HG02642 (cell line): ENCODE measurements around the gene CLSTN1.
"Not testable (repeated sequence)": the region's sequence is repeated elsewhere in the genome, so short reads cannot be mapped to it uniquely, and the experiment has no call there.

Source experiments
- ATAC-seq: cut with Tn5 transposase; IDR thresholded peaks from one replicate; pipeline ENCODE4 v1.9.1; 2021; ENCODE audit warnings: mild to moderate bottlenecking; ENCODE audit not compliant: unreplicated experiment, poor library complexity

CLSTN1 gene

GRCh38 chr1:9720785-9721605 lies 102.8 kb downstream of the CLSTN1 start:
- no peak for ATAC-seq

- ATAC-seq = no peak
Observed at GRCh38 chr1:9719978-9720722, 103.6 kb downstream of the CLSTN1 start.

GRCh38 chr1:9718006-9718680 lies 105.6 kb downstream of the CLSTN1 start:
- no peak for ATAC-seq

- ATAC-seq = peak; percentile 52
Observed at GRCh38 chr1:9717193-9718005, 106.4 kb downstream of the CLSTN1 start.

GRCh38 chr1:9716404-9717192 lies 107.2 kb downstream of the CLSTN1 start:
- no peak for ATAC-seq

- no peak for ATAC-seq
Observed at GRCh38 chr1:9715536-9716226, 108.1 kb downstream of the CLSTN1 start.

GRCh38 chr1:9714257-9714718 lies 109.5 kb downstream of the CLSTN1 start:
- no peak for ATAC-seq

GRCh38 chr1:9712767-9713166 lies 111.0 kb downstream of the CLSTN1 start:
- ATAC-seq = not testable (repeated sequence)

GRCh38 chr1:9711466-9712020 lies 112.2 kb downstream of the CLSTN1 start:
- ATAC-seq = no peak

- ATAC-seq = no peak
Observed at GRCh38 chr1:9710037-9710436, 113.7 kb downstream of the CLSTN1 start.

- ATAC-seq = no peak
Observed at GRCh38 chr1:9706178-9706577, 117.6 kb downstream of the CLSTN1 start.

- no peak for ATAC-seq
Observed at GRCh38 chr1:9705337-9706093, 118.2 kb downstream of the CLSTN1 start.

- ATAC-seq = no peak
Observed at GRCh38 chr1:9703681-9704080, 120.1 kb downstream of the CLSTN1 start.

GRCh38 chr1:9703165-9703509 lies 120.6 kb downstream of the CLSTN1 start:
- ATAC-seq = no peak

GRCh38 chr1:9701665-9702064 lies 122.1 kb downstream of the CLSTN1 start:
- ATAC-seq = no peak

GRCh38 chr1:9700340-9700739 lies 123.4 kb downstream of the CLSTN1 start:
- no peak for ATAC-seq

GRCh38 chr1:9699361-9699760 lies 124.4 kb downstream of the CLSTN1 start:
- ATAC-seq = no peak

GRCh38 chr1:9696793-9697192 lies 127.0 kb downstream of the CLSTN1 start:
- no peak for ATAC-seq
